Measurements from ENCODE around the gene CCDC186.
"Not testable (repeated sequence)": the region's sequence is repeated elsewhere in the genome, so short reads cannot be mapped to it uniquely, and the experiment has no call there.

Gene CCDC186

GRCh38 chr10:114172776-114173602 lies 1.0 kb downstream of the CCDC186 start:
- no peak for DNase-seq

- no peak for DNase-seq
These were observed 1.8 kb downstream of the CCDC186 start for GRCh38 chr10:114172216-114172615.

GRCh38 chr10:114168450-114169009 lies 5.5 kb downstream of the CCDC186 start:
- DNase-seq: no peak

GRCh38 chr10:114167985-114168384 lies 6.0 kb downstream of the CCDC186 start:
- DNase-seq: no peak

GRCh38 chr10:114166494-114166893 lies 7.5 kb downstream of the CCDC186 start:
- DNase-seq: no peak

GRCh38 chr10:114166043-114166442 lies 8.0 kb downstream of the CCDC186 start:
- DNase-seq: no peak

GRCh38 chr10:114163062-114163461 lies 10.9 kb downstream of the CCDC186 start:
- DNase-seq: no peak

- DNase-seq: no peak
These were observed 16.1 kb downstream of the CCDC186 start for GRCh38 chr10:114157912-114158311.

- no peak for DNase-seq
These were observed 22.1 kb downstream of the CCDC186 start for GRCh38 chr10:114151892-114152291.

GRCh38 chr10:114151486-114151885 lies 22.5 kb downstream of the CCDC186 start:
- no peak for DNase-seq

- DNase-seq: not testable (repeated sequence)
These were observed 24.5 kb downstream of the CCDC186 start for GRCh38 chr10:114149476-114149875.

- no peak for DNase-seq
These were observed 30.8 kb downstream of the CCDC186 start for GRCh38 chr10:114143160-114143559.

- DNase-seq: no peak
These were observed 32.0 kb downstream of the CCDC186 start for GRCh38 chr10:114142018-114142417.

- DNase-seq: not testable (repeated sequence)
These were observed 33.2 kb downstream of the CCDC186 start for GRCh38 chr10:114140827-114141226.

- DNase-seq: no peak
These were observed 34.0 kb downstream of the CCDC186 start for GRCh38 chr10:114140036-114140435.

GRCh38 chr10:114138581-114138980 lies 35.4 kb downstream of the CCDC186 start:
- no peak for DNase-seq

GRCh38 chr10:114135476-114135875 lies 38.5 kb downstream of the CCDC186 start:
- no peak for DNase-seq

GRCh38 chr10:114131094-114131493 lies 42.9 kb downstream of the CCDC186 start:
- DNase-seq: peak; percentile 46

GRCh38 chr10:114121031-114121430 lies 53.0 kb downstream of the CCDC186 start:
- DNase-seq: no peak

GRCh38 chr10:114118514-114118913 lies 55.5 kb downstream of the CCDC186 start:
- no peak for DNase-seq

- no peak for DNase-seq
These were observed 56.3 kb downstream of the CCDC186 start for GRCh38 chr10:114117728-114118127.

- no peak for DNase-seq
These were observed 58.1 kb downstream of the CCDC186 start for GRCh38 chr10:114115661-114116445.

GRCh38 chr10:114110174-114110972 lies 63.6 kb downstream of the CCDC186 start:
- DNase-seq: no peak

All from inflammatory macrophage (primary cell).